ENCODE measurements around the gene RANBP17. TPM values are rescaled to one million over a fixed set of nuclear protein-coding genes. Genes with fewer than 3 reads are reported as not detected.
A peak's percentile ranks its signal among the peaks of the same experiment; 100 is the strongest.

Gene RANBP17
- total and polyA plus RNA-seq, 2 experiments from 2014 or later: 43.8 to 53.1 TPM

GRCh38 chr5:171149772-171150171, 288.0 kb downstream of the RANBP17 start (continued):
- TF ChIP-seq ZNF462 (CRISPR knock-in tag; IDR thresholded peaks at IDR 0.05) (no peak), ZNF114 (CRISPR knock-in tag; IDR thresholded peaks at IDR 0.05) (no peak), STAT1 (IDR thresholded peaks at IDR 0.05; ENCODE audit: unreplicated experiment) (no peak)

- H3K9me2 ChIP-seq (ENCODE audit: insufficient read depth): no peaks in the 10 kb centered on the region
- H2AFZ ChIP-seq: no peak overlapping the region
- Mint-ChIP-seq H3K4me1 (peaks cover 12% of the 10 kb centered on the region), H3K4me3 (no peak overlapping the region), H3K27me3 (ENCODE audit: insufficient read depth, low read depth, poor library complexity) (peaks cover 2% of the 10 kb centered on the region), H3K27ac (no peak overlapping the region), H3K36me3 (ENCODE audit: low read depth) (no peaks in the 10 kb centered on the region; the same call in 2 of the 3 replicates), H3K9me3 (no peaks in the 10 kb centered on the region)
- no peak overlapping the region for H3K4me2 ChIP-seq
- no peak for TF ChIP-seq ZNF462 (CRISPR knock-in tag; IDR thresholded peaks at IDR 0.05)
- TF ChIP-seq CTCF (conservative IDR thresholded peaks at IDR 0.05; ENCODE audit: low read depth in 2 of 2): peak in 1 of 2 experiments; percentile 55; a peak in 2 of 4 replicates
- H3K4me1 ChIP-seq (ENCODE audit: insufficient read depth): peaks cover 11% of the 10 kb centered on the region
- ATAC-seq: no peak
- H3K79me2 ChIP-seq (replicated peaks; ENCODE audit: insufficient read depth): no peaks in the 10 kb centered on the region
- DNase-seq (ENCODE audit: low spot score): no peak
- H3K4me3 ChIP-seq: no peak overlapping the region
- no peaks in the 10 kb centered on the region for H3K36me3 ChIP-seq (ENCODE audit: insufficient read depth)
- H4K20me1 ChIP-seq (replicated peaks; ENCODE audit: insufficient read depth): no peaks in the 10 kb centered on the region
- no peaks in the 10 kb centered on the region for H3K27me3 ChIP-seq (ENCODE audit: insufficient read depth)
- no peaks in the 10 kb centered on the region for H3F3A ChIP-seq (replicated peaks; ENCODE audit: low read depth)
- no peak overlapping the region for H3K27ac ChIP-seq (ENCODE audit: low read depth)
Measured at GRCh38 chr5:171152382-171152781, 290.6 kb downstream of the RANBP17 start.

Measured in GM23338 (cell line).